Measurements from ENCODE around the gene VPS52. TPM values are rescaled to one million over a fixed set of nuclear protein-coding genes. Genes with fewer than 3 reads are reported as not detected.

Gene VPS52
- total RNA-seq, 1 donor from 2014 or later, result 30.6 TPM

GRCh38 chr6:33211666-33212422 lies 59.8 kb downstream of the VPS52 start:
- Mint-ChIP-seq H3K27ac (ENCODE audit: unreplicated experiment) (no peak overlapping the region), H3K27me3 (ENCODE audit: low read depth, unreplicated experiment) (peaks cover 25% of the 10 kb centered on the region), H3K4me1 (ENCODE audit: low read depth, unreplicated experiment) (peaks cover 8% of the 10 kb centered on the region), H3K4me3 (ENCODE audit: unreplicated experiment) (peak overlapping the region; percentile 27), H3K36me3 (ENCODE audit: low read depth, unreplicated experiment) (peaks cover 15% of the 10 kb centered on the region), H3K9me3 (ENCODE audit: unreplicated experiment) (no peaks in the 10 kb centered on the region)
- no peak overlapping the region for H3K27ac ChIP-seq (ENCODE audit: low read depth, low read length)
- H3K27me3 ChIP-seq (ENCODE audit: insufficient read depth, low read length), result no peaks in the 10 kb centered on the region
- no peak overlapping the region for H2AFZ ChIP-seq (ENCODE audit: low read depth, low read length)
- H3K9ac ChIP-seq (ENCODE audit: low read length), result no peak overlapping the region
- H3K36me3 ChIP-seq (ENCODE audit: insufficient read depth, low read length), result peaks cover 13% of the 10 kb centered on the region
- DNase-seq (ENCODE audit: low read depth) (no peak), FAIRE-seq (no peak)
- peaks cover 16% of the 10 kb centered on the region for H3K4me1 ChIP-seq (ENCODE audit: insufficient read depth, low read length)
- peaks cover 13% of the 10 kb centered on the region for H4K20me1 ChIP-seq (ENCODE audit: insufficient read depth, low read length)
- no peak overlapping the region for H3K4me2 ChIP-seq (ENCODE audit: low read length)
- TF ChIP-seq EZH2 (IDR thresholded peaks at IDR 0.05; ENCODE audit: insufficient read depth, low read length), result no peak
- TF ChIP-seq, protein P1, sequence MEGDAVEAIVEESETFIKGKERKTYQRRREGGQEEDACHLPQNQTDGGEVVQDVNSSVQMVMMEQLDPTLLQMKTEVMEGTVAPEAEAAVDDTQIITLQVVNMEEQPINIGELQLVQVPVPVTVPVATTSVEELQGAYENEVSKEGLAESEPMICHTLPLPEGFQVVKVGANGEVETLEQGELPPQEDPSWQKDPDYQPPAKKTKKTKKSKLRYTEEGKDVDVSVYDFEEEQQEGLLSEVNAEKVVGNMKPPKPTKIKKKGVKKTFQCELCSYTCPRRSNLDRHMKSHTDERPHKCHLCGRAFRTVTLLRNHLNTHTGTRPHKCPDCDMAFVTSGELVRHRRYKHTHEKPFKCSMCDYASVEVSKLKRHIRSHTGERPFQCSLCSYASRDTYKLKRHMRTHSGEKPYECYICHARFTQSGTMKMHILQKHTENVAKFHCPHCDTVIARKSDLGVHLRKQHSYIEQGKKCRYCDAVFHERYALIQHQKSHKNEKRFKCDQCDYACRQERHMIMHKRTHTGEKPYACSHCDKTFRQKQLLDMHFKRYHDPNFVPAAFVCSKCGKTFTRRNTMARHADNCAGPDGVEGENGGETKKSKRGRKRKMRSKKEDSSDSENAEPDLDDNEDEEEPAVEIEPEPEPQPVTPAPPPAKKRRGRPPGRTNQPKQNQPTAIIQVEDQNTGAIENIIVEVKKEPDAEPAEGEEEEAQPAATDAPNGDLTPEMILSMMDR (IDR thresholded peaks at IDR 0.05; ENCODE audit: insufficient read depth, low read depth, low read length), result no peak
- no peak overlapping the region for H3K4me3 ChIP-seq (ENCODE audit: insufficient read depth, low read depth, low read length)
- H3K79me2 ChIP-seq (ENCODE audit: insufficient read depth, low read length), result peaks cover 26% of the 10 kb centered on the region
- H3K9me3 ChIP-seq (ENCODE audit: insufficient read depth, low read depth, low read length), result no peaks in the 10 kb centered on the region

GRCh38 chr6:33211136-33211535 lies 60.5 kb downstream of the VPS52 start:
- peaks cover 13% of the 10 kb centered on the region for H3K36me3 ChIP-seq (ENCODE audit: insufficient read depth, low read length)
- H3K4me2 ChIP-seq (ENCODE audit: low read length), result no peak overlapping the region
- no peak overlapping the region for H3K27ac ChIP-seq (ENCODE audit: low read depth, low read length)
- peaks cover 26% of the 10 kb centered on the region for H3K79me2 ChIP-seq (ENCODE audit: insufficient read depth, low read length)
- H3K9ac ChIP-seq (ENCODE audit: low read length), result no peak overlapping the region
- no peak overlapping the region for H3K4me3 ChIP-seq (ENCODE audit: insufficient read depth, low read depth, low read length)
- Mint-ChIP-seq H3K36me3 (ENCODE audit: low read depth, unreplicated experiment) (peaks cover 15% of the 10 kb centered on the region), H3K27ac (ENCODE audit: unreplicated experiment) (no peak overlapping the region), H3K4me3 (ENCODE audit: unreplicated experiment) (no peak overlapping the region), H3K9me3 (ENCODE audit: unreplicated experiment) (peaks cover 2% of the 10 kb centered on the region), H3K27me3 (ENCODE audit: low read depth, unreplicated experiment) (peaks cover 19% of the 10 kb centered on the region), H3K4me1 (ENCODE audit: low read depth, unreplicated experiment) (peaks cover 14% of the 10 kb centered on the region)
- H4K20me1 ChIP-seq (ENCODE audit: insufficient read depth, low read length), result peaks cover 13% of the 10 kb centered on the region
- H3K4me1 ChIP-seq (ENCODE audit: insufficient read depth, low read length), result peaks cover 23% of the 10 kb centered on the region
- no peak overlapping the region for H2AFZ ChIP-seq (ENCODE audit: low read depth, low read length)
- no peaks in the 10 kb centered on the region for H3K9me3 ChIP-seq (ENCODE audit: insufficient read depth, low read depth, low read length)
- TF ChIP-seq EZH2 (IDR thresholded peaks at IDR 0.05; ENCODE audit: insufficient read depth, low read length), result no peak
- TF ChIP-seq, protein P1 (IDR thresholded peaks at IDR 0.05; ENCODE audit: insufficient read depth, low read depth, low read length), result no peak
- H3K27me3 ChIP-seq (ENCODE audit: insufficient read depth, low read length), result no peaks in the 10 kb centered on the region
- no peak for DNase-seq (ENCODE audit: low read depth)
- FAIRE-seq, result no peak

DNA sequence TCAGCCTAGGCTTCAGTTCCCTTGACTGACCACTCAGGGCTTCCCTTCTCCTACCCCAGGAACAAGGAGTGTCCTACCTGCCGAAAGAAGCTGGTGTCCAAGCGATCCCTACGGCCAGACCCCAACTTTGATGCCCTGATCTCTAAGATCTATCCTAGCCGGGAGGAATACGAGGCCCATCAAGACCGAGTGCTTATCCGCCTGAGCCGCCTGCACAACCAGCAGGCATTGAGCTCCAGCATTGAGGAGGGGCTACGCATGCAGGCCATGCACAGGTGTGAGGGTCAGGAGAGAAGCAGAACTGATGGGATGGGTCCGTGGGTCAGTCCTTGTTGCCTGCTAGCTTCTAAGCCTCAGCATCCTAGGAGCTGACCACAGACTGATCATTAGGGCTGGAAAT lies 61.8 kb downstream of the VPS52 start:
- Mint-ChIP-seq H3K4me1 (ENCODE audit: low read depth, unreplicated experiment) (peaks cover 26% of the 10 kb centered on the region), H3K27ac (ENCODE audit: unreplicated experiment) (no peak overlapping the region), H3K36me3 (ENCODE audit: low read depth, unreplicated experiment) (peaks cover 15% of the 10 kb centered on the region), H3K27me3 (ENCODE audit: low read depth, unreplicated experiment) (peaks cover 13% of the 10 kb centered on the region), H3K9me3 (ENCODE audit: unreplicated experiment) (peaks cover 5% of the 10 kb centered on the region), H3K4me3 (ENCODE audit: unreplicated experiment) (peak overlapping the region; percentile 89)
- Histone ChIP-seq H3K4me2 (ENCODE audit: low read length) (no peak overlapping the region), H3K36me3 (ENCODE audit: insufficient read depth, low read length) (peaks cover 13% of the 10 kb centered on the region), H4K20me1 (ENCODE audit: insufficient read depth, low read length) (peaks cover 13% of the 10 kb centered on the region), H3K9me3 (ENCODE audit: insufficient read depth, low read depth, low read length) (no peaks in the 10 kb centered on the region), H3K79me2 (ENCODE audit: insufficient read depth, low read length) (peaks cover 26% of the 10 kb centered on the region), H3K9ac (ENCODE audit: low read length) (no peak overlapping the region), H3K4me1 (ENCODE audit: insufficient read depth, low read length) (peaks cover 36% of the 10 kb centered on the region), H2AFZ (ENCODE audit: low read depth, low read length) (no peak overlapping the region), H3K27me3 (ENCODE audit: insufficient read depth, low read length) (no peaks in the 10 kb centered on the region), H3K4me3 (ENCODE audit: insufficient read depth, low read depth, low read length) (no peak overlapping the region), H3K27ac (ENCODE audit: low read depth, low read length) (no peak overlapping the region)
- TF ChIP-seq, protein P1 (IDR thresholded peaks at IDR 0.05; ENCODE audit: insufficient read depth, low read depth, low read length), result no peak
- TF ChIP-seq EZH2 (IDR thresholded peaks at IDR 0.05; ENCODE audit: insufficient read depth, low read length), result no peak
- no peak for DNase-seq (ENCODE audit: low read depth)
- no peak for FAIRE-seq

Data from astrocyte (in vitro differentiated cells and primary cell).